HG03039 (cell line): ENCODE measurements around the gene PRUNE2.
A peak's percentile ranks its signal among the peaks of the same experiment; 100 is the strongest.
"Not testable (repeated sequence)": the region's sequence is repeated elsewhere in the genome, so short reads cannot be mapped to it uniquely, and the experiment has no call there.

ENCODE experiments used
- ATAC-seq: cut with Tn5 transposase; IDR thresholded peaks from one replicate; pipeline ENCODE4 v1.9.1; 2021; ENCODE audit warnings: mild to moderate bottlenecking, moderate library complexity; ENCODE audit not compliant: unreplicated experiment

The PRUNE2 gene

DNA sequence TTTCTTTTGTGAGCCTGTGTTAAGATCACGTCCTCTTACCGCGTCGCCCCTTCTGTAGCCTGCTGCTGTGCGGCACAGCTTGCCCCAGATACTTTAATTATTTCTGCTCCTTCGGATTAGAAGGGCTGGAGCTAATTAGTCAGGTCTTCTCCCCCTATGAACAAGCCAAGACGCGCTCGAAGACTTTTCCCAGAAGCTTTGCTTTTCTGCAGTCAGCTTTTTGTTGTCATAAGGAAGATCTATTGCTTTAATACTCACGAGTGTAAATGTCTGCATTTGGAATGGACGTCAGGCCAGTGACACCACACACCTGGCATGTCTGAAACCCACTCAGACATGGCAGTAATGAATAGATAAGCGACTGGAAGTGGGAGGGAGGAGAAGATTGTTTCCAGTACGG is 37.0 kb downstream of the PRUNE2 start:
- ATAC-seq = no peak

DNA sequence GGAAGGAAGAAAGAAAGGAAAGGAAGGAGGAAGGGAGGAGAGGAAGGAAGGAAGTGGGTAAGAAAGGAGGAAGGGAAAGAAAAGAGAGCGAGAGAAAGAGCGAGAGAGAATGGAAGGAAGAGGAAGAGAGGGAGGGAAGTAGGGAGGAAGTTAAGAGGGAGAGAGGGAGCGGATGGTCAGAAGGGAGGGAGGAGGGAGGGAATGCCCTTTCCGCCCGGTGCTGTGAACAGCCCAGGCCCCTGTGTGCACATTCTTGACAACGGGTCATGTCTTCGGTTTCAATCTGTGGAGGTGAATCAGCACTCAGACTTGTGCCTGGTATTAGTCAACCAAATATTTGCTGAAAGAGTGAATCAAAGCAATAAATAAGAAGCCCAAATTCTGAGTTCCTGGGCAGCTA is 39.2 kb downstream of the PRUNE2 start:
- ATAC-seq = no peak

DNA sequence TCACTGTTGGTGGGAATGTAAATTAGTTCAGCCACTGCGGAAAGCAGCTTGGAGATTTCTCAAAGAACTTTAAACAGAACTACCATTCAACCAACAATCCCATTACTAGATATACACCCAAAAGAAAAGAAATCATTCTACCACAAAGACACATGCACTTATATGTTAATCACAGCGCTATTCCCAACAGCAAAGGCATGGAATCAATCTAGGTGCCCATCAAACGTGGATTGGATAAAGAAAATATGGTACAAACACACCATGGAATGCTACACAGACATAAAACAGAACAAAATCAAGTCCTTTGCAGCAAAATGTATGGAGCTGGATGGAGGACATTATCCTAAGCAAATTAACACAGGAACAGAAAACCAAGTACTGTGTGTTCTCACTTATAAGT is 42.1 kb downstream of the PRUNE2 start:
- no peak for ATAC-seq

DNA sequence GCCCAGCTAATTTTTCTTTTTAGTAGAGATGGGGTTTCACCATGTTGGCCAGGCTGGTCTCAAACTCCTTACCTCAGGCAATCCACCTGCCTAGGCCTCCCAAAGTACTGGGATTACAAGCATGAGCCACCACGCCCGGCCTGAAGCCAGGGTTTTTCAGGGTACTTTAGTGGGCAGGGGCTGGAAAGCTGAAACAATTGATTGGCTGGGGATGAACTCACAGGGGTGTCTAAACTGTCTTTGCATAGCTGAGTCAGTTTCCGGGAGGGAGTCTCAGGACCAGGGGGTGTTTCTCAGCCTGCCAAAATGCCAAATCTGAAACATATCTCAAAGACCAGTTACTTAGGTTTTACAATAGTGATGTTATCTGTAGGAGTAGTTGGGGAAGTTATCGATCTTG is 46.1 kb downstream of the PRUNE2 start:
- ATAC-seq = no peak

DNA sequence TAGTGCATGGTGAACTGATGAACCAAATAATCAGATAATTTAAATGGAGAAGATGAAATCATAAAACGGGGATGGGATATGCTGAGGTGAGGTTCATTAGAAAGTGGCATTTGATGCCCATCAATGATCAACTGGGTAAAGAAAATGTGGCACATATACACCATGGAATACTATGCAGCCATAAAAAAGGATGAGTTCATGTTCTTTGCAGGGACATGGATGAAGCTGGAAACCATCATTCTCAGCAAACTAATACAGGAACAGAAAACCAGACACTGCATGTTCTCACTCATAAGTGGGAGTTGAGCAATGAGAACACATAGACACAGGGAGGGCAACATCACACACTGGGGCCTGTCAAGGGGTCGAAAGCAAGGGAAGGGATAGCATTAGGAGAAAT is 47.7 kb downstream of the PRUNE2 start:
- not testable (repeated sequence) for ATAC-seq

DNA sequence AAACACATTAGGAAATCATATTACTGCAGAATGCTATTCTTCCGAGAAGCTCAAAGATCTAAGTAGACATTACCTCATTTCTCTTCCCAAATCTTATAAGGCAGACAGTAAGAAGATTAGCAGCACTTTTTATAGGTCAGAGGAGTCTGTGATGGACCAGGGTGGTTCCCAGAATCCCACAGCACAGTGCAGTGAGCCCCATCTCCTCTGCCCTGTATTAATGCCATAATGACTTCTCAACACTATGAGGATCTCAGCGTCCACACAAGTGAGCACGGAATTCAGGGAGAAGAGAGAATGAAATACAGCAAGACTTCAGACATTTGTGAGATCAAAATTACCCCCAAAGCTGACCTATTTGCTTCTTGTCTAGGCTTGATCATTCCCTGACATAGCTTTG is 49.9 kb downstream of the PRUNE2 start:
- no peak for ATAC-seq

DNA sequence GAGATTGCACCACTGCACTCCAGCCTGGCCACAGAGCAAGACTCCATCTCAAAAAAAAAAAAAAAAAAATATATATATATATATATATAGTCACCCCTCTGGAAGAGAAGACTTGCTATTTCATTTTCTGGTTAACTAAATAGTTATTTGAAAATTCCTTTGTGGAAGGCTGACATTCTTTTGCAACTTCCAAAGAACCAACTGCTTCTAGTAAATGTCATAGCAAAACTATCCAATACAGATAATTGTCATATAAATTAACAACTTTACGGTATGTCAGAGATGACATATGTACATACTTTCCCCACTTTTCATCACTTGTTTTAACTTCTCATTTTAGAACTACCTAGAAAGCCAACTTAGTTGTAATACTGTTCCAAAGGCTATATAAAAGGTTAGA is 50.9 kb downstream of the PRUNE2 start:
- no peak for ATAC-seq

DNA sequence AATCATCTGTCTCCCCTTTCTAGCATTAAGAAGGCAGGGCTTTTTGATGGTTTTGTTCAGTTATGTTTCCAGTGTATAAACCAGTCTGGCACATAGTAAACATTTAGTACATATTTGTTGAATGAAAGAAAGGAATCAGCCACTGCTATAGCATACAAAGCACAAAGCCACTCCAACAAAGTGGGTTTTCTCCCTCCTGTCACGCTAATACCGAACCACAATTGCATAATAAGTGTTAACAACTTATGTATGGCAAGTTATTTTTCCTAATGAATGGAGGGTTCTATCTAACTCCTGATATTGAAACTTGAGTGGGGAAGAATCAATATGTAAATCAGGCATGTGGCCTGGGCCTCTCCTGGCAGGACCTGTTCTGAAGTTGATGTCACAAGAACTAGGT is 53.9 kb downstream of the PRUNE2 start:
- ATAC-seq = no peak

DNA sequence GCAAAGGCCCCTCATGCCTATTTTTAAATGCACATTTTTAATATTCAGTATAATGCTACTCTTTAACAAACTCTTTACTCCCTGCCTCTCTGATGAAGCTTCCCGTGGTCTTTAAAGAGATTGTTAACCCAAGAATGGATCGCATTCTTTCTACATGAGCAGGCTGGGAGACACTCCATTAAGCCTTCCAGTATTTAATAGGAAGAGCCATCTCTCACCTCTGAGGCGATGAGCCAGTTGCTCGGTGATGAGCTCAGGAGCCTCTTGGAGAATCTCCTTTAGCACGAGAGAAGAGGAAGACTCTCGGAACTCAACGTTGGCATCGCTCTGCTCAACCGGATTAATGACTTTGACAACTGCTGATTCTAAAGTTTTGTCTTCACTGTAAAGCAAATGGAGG is 59.6 kb downstream of the PRUNE2 start:
- ATAC-seq = no peak

DNA sequence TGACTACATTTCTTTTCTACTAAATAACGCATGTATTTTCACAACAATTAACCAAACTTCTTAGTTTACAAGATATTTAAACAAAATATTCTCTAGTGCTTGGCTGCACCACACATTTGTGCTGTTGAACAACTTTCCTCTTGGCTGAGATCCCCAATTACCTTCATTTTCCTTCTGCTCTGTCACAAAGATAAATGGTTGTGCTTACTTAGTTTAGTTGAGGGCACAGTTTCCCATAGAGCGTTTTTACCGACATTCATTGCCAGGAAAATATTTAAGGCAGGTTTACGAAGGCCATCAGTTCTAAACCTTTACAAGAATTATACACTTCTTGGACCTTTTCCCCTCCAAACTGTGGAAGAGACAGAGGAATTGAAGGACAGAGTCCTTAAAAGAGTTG is 60.7 kb downstream of the PRUNE2 start:
- no peak for ATAC-seq

DNA sequence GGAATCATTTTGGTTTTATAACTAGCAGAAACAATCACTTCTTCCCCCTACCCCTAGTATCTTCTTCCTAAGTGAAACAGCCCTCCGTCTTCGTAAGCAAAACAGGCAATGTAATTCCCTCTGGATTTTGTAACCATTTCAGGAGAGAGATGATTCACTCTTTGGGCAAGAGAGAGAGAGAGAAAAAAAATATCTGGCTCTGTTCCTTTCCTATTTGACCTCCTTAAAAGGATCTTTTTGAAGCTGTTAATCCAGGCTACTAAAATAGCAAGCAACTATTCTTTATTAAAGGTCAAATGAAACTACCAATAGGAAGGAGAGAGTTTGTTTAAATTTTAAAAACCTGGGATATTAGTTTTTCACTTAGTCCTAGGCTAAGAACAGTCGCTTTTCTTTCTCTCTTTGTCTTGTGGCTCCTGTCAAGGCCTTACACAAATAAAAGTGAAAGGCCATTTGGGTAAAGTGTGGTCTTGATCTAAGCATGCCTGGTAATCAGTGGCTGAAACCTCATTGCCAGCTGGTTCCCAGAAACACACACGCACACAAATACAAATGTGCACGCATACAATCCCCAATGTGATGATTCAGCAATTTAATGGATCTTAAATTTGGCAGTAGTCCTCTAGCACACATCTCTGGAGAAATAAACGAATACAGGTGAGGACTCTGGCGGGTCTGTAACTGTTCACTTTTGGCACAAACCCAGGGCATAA is 70.2 kb downstream of the PRUNE2 start:
- ATAC-seq = no peak

DNA sequence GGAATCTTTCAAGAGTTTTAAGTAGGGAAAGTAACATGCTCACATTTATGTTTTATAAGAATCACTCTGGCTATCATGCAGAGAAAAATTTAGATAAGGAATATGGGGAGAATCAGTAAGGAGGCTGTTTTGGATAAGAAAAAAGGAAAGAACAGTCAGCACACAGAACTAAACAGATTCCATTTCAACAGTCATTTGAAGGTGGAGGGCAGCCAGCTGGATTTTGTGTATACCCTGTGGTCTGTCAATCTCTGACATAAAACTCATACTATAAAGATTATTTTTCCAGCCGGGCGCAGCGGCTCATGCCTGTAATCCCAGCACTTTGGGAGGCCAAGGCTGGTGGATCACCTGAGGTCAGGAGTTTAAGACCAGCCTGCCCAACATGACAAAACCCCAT is 77.5 kb downstream of the PRUNE2 start:
- ATAC-seq = no peak

DNA sequence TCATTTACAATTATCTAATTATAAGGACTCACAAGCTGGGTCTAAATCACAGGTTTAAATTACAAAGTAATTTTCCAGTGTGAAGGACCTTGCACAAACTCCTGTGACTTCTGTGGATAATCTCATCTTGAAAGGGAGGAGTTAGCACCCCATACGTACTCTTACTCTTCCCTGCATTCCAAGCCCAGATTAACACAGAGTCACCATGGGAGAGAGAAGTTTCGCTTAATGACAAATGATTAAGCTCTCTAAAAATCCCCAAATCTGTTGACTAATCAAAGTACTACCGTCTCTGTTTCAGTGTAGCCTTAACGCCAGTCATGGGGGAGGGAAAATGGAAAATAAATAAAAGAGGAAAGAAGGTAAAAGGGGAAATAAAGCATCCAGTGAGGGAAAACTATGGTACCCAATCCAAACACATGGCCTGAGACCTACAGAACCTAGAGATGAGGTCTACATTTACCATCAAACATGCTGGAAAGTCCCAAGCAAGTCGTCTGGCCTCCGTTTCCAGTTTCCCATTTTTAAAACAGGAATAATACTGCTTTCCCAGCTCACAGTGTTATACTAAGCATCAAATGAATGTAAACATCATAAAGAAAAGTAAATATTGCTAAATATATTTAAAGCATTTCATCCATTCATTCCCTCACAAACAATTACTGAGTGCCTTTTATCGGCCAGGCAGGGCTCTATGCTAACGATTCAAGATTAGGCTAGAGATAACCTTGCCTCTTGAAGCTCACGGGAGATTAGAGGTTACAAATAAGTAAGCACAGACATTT is 78.4 kb downstream of the PRUNE2 start:
- no peak for ATAC-seq

DNA sequence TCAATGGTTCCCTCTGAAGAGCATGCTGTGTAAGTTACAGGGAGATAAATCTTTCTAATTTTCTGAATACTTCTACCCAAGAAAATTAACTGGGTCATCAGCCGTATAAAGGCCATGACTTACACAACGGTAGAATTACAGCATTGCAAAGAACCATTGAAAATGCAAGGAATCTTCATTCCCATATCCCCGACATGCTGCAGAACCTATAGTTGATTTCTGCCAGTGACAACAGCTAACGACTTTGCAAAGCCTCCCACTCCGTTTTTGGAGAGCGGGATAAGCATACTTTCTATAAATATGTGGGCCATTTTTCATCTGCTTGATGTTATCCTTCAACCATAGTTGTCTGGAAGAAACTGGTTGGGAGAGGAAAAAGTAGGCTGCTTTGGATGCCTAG is 85.5 kb downstream of the PRUNE2 start:
- ATAC-seq = no peak

DNA sequence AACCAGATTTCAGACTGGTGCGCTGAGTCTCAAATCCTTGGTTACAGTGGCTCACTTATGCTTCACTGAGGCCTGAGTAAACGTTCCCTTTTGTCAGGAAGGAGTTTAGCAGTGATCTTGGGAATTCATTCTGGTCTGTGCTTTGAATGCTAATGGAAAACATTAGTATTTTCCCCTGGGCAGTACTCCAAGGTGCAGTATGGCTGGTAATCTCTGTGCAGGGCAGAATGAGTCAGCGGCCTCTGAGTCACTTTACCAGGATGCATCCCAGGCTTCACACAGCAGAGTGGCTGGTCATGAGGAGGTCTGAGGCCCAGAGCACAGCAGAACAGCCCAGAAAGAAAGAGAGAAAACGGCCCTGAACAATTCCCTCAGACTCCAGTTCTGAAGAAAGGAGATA is 87.6 kb downstream of the PRUNE2 start:
- no peak for ATAC-seq

DNA sequence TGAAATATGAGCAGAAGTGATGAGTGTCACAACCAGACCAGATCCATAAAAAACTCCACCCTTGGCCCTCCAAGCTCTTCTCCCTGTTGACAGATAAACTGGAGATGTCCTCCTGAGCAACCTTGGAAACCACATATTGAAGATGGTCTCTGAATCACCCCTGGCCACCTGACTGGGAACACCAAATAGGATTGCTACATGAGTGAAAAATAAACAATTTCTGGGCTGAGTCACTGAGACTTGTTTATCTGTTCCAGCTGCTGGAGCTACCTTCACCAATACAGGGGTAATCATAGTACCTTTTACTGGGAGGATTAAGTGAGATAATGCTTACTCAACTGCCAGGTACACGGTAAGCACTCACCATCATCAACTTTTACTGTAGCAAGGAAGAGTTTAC is 88.4 kb downstream of the PRUNE2 start:
- no peak for ATAC-seq

DNA sequence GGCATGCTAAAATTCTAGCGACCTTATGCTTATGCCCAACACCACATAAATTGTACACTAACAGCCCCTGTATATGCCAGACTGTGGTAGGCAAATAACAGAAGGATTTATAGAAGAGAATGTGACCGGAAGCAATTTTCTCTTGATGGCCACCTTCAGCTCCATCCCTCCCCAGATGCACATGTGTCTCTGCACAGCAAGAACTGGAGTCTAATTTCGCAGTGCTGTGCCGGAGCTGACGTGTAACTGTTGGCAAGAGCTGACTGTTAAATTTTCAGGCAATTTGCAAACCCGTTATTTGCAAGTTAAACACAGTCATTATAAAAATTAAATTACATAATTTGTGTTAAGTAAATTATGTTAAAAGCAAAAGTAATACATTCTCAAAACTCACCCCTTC is 93.3 kb downstream of the PRUNE2 start:
- ATAC-seq = no peak

DNA sequence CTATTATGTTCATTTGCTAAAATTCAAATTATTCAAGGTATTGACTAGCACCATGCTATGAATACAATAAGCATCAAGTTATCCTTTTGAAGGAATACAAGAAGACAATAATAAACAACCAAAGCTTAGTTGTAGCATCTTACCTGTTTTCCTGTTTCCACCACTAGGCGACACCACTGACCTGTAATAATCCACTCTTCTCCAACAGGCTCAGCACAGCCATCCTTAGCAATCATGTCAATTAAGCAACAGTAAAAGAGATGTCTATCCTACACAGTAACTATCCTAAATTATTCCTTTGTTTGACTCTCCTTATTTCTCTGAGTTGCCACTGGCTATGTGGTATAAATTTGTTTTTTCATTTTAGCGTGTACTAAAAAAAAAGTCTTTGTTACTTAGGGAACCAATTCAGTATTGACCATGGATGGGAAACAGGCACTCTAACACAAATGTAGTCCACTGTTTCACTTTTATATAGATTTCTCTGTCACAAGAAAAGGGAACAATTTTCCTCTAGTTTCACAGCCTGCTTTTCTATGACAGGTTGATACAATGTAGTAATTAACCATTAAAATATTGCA is 95.4 kb downstream of the PRUNE2 start:
- ATAC-seq = peak; percentile 62

DNA sequence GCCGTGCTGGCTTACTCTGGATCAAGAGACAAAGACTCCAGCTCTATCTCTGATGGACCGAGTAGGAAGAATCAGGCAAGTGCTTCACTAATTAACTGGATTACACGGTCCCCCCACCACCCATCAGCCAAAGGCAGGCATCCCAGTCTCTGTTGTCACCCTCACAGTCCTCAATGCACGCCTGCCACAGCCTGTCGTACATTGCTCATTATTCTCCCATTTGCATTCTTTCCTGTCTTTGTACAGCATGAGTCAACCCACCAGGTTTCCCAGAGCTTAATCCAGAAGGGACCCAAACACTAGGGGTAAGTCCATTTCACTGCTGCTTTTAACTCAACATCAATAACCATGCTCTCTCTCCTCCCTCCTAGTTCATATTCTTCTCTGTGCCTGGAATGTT is 97.3 kb downstream of the PRUNE2 start:
- ATAC-seq = no peak

DNA sequence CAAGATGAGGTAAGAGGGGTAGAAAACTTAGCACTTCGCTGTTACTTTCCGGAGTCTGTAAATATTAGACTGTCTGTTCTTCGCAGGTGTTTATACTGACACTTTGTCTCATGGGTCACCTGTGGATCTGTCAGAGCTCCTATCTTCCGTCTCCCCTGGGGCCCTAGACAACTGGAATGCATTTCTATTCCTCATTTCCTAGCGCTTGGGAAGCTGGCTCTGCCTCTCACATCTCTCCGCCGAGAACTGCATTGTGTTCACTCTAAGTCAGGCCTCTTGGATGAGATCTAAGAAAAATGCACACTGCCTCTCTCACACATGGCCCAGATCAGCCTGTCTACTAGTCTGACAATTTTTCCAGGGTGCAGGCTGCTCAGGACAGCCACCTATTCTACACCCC is 102.2 kb downstream of the PRUNE2 start:
- ATAC-seq = no peak

DNA sequence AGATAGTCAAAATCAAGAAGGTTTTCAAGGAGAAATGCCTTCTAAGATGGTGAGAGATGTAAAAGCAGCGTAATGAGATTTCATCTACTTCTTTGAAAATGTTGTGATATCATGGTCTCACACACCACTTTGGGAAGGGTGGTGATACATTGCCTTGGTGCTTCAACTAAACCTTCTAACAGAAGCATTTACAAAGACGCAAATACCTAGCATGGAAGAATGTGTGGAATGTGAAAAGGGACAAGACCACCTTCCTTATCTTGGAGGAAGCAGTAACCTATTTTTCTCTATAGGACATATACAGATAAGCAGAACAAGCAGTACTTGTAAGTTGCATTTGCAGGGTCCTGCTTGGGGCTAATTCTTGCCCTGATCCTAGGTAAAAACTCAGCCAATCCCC is 102.8 kb downstream of the PRUNE2 start:
- ATAC-seq = no peak

DNA sequence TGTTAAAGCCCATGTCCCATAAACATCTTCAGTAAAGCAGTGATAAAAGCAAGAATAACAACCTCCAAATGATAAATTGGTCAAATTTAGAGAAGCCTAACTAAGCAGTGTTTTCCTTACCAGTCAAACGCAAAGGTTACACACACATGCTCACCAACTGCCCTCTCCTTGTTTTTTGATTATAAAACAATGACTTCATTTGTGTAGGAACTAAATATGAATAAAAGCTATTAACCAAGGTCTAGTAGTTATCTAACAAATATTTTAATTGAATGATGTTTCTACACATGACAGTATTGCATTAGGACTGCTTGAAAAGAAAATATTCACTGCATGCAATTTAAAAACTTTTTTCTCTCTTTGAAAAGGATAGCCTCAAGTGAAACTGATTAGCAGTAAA is 105.0 kb downstream of the PRUNE2 start:
- ATAC-seq = no peak
